ENCODE measurements around the gene COX4I2.

Gene COX4I2

DNA sequence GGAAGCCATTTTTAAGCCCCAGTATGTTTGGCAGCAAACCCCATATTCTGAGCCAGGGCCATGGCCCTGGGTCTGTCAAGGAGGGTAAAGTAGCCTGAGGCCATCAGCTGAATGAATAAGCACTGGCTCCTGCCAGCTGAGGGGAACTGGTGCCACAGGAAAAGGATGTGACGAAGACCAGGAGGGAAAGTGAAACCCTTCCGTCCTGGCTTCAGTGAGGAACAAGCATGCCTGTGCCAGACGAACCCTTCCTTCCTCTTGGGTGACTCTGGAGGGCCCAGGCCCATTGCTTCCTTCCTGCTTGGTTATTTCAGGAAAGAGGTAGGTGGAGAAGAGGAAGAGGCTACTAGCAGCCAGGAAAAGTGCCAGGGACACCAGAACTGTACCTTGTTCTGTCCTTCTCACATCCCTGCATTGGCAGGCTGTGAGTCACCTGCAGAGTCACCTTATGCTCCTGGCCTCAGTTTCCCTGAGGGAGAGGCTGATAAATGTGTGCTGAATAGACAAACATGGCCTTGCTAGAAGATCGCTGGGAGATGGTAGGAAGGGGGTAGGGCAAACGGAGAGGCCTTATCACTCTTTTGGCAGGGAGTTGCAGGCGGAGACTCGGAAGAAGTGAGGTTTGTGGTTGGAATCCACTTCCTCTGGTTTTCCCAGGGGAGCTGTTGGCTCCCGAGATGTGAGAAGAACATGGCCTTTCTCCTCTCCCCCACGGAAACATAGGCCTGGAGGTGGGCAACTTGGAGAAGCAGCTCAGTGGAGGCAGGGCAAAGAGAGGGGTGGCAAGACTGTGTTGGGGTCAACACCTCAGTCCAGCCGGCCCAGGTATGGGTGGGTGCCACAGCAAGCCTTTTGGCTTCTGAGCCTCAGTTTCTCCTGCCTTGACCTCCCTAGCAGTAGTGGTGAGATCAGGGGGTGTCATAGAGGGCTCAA, 37.4 kb downstream of the COX4I2 start:
- TF ChIP-seq, protein P1, sequence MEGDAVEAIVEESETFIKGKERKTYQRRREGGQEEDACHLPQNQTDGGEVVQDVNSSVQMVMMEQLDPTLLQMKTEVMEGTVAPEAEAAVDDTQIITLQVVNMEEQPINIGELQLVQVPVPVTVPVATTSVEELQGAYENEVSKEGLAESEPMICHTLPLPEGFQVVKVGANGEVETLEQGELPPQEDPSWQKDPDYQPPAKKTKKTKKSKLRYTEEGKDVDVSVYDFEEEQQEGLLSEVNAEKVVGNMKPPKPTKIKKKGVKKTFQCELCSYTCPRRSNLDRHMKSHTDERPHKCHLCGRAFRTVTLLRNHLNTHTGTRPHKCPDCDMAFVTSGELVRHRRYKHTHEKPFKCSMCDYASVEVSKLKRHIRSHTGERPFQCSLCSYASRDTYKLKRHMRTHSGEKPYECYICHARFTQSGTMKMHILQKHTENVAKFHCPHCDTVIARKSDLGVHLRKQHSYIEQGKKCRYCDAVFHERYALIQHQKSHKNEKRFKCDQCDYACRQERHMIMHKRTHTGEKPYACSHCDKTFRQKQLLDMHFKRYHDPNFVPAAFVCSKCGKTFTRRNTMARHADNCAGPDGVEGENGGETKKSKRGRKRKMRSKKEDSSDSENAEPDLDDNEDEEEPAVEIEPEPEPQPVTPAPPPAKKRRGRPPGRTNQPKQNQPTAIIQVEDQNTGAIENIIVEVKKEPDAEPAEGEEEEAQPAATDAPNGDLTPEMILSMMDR (IDR thresholded peaks at IDR 0.05; ENCODE audit: insufficient read depth, low read depth, low read length, missing control alignments): no peak
- DNase-seq (ENCODE audit: low read depth): peak; percentile 81
- no peak overlapping the region for H3K4me3 ChIP-seq (ENCODE audit: low read length)

DNA sequence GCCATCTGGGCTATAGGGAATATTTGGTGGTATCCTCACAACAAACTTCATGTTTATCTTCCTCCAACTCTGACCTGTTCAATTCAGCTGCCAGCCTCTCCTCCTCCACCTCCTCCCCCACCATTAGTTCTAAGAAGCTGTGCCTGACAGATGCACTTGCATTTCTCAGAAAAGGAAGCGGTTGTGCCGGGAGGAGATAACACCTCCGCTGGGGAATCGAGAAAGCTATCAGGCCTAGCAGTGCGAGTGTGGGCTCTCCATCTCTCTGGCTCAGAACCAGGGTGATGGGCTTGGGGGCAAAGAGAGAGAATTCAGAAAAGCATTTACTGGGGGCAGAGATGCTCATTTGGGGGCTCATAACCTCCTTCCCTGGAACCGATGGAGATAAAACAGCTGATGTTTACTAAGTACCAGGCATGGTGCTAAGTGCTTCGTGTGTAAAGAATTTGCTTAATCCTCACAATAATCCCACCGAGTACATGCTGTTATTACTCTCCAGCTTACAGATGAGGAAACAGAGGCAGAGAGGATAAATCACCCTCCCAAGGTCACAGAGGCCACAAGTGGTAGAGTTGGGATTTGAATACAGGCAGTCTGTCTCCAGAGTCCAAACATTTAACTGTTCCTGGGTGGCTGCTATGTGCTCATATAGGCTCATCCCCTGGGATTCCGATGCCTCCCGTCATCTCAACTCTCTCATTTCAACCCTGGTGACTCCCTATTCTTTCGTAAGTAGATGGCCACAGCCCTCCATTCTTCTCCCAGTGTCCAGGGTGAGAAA, 38.3 kb downstream of the COX4I2 start:
- TF ChIP-seq, protein P1 (IDR thresholded peaks at IDR 0.05; ENCODE audit: insufficient read depth, low read depth, low read length, missing control alignments): no peak
- no peak for DNase-seq (ENCODE audit: low read depth)
- no peak overlapping the region for H3K4me3 ChIP-seq (ENCODE audit: low read length)

DNA sequence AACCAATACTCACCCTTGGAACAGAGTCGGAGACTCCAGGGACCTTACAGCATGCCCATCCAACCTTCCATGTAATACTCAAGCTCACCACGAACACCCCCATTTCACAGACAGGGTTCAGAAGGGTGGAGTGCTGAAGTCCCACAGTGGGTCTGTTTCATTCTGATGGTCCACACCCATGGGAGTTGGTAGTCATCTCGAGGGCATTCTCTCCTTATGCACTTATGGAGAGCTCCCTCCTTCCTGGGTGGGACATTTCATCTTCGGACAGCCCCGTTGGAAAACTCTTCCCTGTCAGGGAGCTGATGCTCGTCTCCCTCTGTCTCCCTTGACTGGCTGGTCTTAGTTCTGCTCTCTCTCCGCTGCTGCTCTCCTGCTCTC, 38.9 kb downstream of the COX4I2 start:
- TF ChIP-seq, protein P1 (IDR thresholded peaks at IDR 0.05; ENCODE audit: insufficient read depth, low read depth, low read length, missing control alignments): no peak
- no peak overlapping the region for H3K4me3 ChIP-seq (ENCODE audit: low read length)
- DNase-seq (ENCODE audit: low read depth): no peak

DNA sequence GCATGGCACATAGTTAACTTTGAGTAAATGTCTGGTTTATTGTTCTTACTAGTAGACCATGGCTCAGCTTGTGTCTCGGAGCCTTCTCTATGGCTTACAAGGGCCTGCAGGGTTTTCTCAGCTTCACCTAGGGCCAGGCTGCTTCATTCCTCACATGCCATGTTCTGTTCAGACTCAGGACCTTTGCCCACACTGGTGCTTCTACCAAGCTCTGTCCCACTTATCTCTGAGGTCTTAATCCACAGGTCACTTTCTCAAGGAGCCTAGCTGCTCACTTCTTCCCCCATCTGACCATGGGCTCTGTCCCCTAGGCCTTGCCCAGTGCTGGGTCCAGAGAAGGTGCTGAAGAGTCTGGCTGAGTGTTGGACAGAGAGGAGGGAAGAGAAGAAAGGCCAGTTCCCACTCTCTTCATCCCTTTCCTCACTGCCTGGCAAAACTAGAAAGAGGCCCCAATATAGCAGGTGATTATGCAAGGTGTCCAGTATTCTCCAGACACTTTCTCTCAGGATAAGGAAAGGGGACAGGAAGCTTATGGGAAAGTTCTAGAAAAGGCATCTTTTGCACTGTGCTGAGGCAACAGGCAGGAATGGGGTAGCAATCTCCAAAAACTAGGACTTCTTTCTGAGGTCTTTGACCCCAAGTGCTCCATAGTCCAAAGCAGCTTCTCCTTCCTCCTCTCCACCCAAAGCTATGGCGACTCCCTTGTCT, 40.0 kb downstream of the COX4I2 start:
- TF ChIP-seq, protein P1 (IDR thresholded peaks at IDR 0.05; ENCODE audit: insufficient read depth, low read depth, low read length, missing control alignments): no peak
- no peak for DNase-seq (ENCODE audit: low read depth)
- no peak overlapping the region for H3K4me3 ChIP-seq (ENCODE audit: low read length)

DNA sequence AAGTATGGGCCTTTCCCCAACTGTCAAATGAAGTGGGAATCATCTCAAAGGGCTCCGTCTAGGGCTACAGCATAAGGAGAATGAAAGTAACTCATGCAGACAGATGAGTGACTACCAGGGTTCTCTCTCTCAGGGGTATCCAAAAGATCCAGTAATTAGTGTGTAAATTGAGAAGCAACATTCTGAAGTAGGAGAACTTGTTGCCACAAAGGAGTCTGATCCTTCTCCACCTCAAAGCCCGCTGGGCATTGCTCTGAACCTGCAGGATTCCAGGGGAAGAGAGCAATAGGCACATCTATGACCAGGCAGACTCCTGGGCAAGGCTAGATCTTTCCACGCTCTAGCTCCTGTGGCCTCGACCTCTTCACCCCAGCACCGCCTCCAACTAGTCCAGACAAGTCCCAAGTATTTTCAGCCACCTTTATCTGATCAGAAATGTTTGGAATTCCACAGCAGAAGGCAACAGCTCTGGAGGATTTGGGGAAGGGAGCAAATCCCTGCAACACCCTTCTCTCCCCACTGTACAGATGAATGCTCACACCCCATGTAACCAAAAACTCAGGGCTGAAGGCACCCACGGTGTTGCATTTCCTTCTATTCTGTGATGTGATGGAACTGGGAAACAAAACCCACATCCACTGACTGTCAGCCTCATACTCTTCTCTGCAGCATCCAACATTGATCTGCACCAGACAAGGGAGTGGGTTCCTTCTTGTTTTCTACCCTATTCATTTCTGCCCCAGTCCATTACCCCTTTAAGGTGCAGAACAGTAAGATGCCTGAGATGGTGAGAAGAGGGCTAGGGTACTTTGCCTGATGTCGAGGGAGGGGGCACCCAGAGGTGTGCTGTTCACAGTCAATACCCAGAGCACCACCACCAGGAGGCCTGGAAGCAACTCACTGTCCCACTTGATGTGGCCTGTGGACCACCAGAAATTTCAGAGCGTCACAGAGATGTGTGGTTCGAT, 41.0 kb downstream of the COX4I2 start:
- peak; percentile 47 for DNase-seq (ENCODE audit: low read depth)
- no peak overlapping the region for H3K4me3 ChIP-seq (ENCODE audit: low read length)
- TF ChIP-seq, protein P1 (IDR thresholded peaks at IDR 0.05; ENCODE audit: insufficient read depth, low read depth, low read length, missing control alignments): no peak
